Breast epithelium (tissue), 3 donors: ENCODE results near the gene FGR.

Experiments
- POLR2A ChIP-seq: fragments of 450-650 bp; IDR thresholded peaks from one replicate; pipeline ENCODE4 v1.6.1; 2016; ENCODE audit warnings: antibody characterized with exemption, mild to moderate bottlenecking, moderate library complexity
- POLR2AphosphoS5 ChIP-seq, 3 donors: sonication (generic); formaldehyde crosslinking; IDR thresholded peaks; one replicate each; pipeline ENCODE4 v1.6.1; 2017; ENCODE audit warnings: antibody characterized with exemption in 3 of 3
- TF ChIP-seq, protein P1 (sequence below), 3 donors: fragments of 450-650 bp; IDR thresholded peaks; one replicate each; pipeline ENCODE4 v1.5.1; 2016 to 2017; ENCODE audit warnings: antibody characterized with exemption in 3 of 3, mild to moderate bottlenecking in 3 of 3, moderate library complexity in 3 of 3

DNA sequence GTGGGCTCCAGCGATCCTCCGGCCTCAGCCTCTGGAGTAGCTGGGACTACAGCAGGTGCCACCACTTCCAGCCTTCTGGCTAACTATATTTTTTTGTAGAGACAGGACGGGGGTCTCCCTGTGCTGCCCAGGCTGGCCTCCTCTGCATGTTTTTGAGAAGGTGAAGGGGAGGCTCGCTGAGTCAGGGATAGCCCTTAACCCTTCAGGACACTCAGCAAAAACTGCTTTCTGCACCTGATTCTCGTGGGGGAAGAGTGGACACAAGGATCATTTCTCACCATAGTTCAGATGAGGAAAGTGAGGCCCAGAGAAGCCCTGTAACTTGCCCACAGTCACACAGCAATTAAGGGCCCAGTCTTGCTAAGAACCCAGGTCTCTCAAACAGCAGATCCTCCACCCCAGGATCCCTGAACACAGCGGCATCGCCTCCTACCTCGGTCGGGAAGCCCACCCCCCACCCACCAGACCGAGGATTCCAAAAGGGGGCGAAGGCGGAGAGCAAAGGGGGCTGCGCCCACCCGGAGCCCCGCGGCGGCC is 1.3 kb downstream of the FGR start:
- TF ChIP-seq, protein P1, sequence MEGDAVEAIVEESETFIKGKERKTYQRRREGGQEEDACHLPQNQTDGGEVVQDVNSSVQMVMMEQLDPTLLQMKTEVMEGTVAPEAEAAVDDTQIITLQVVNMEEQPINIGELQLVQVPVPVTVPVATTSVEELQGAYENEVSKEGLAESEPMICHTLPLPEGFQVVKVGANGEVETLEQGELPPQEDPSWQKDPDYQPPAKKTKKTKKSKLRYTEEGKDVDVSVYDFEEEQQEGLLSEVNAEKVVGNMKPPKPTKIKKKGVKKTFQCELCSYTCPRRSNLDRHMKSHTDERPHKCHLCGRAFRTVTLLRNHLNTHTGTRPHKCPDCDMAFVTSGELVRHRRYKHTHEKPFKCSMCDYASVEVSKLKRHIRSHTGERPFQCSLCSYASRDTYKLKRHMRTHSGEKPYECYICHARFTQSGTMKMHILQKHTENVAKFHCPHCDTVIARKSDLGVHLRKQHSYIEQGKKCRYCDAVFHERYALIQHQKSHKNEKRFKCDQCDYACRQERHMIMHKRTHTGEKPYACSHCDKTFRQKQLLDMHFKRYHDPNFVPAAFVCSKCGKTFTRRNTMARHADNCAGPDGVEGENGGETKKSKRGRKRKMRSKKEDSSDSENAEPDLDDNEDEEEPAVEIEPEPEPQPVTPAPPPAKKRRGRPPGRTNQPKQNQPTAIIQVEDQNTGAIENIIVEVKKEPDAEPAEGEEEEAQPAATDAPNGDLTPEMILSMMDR (IDR thresholded peaks at IDR 0.05): no peak
- TF ChIP-seq POLR2AphosphoS5 (IDR thresholded peaks at IDR 0.05): no peak
- TF ChIP-seq POLR2A: no peak
